ENCODE data around the gene MFGE8. TPM values are rescaled to one million over a fixed set of nuclear protein-coding genes. Genes with fewer than 3 reads are reported as not detected.

Gene MFGE8
- polyA plus RNA-seq, 4 donors = 86.8 to 144 (median 104) TPM

DNA sequence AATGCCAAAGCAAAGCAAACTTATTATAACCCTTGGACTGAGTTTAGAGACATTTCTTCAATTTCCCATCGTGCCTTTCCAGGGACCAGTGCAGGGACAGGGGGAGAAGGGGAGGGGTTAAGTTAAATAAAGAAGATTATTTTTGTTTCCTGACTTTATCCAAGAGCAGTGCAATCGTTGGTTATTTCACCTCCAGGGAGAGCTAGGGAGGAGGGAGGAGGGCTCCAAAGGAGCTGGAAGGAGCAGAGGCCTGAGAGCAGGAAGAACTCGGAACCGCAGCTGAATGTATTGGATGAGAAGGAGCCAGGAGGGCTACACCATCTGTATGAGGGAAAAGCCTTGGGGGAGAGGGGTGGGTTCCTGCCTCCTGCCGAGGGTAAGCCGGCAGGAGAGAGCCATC lies 38.5 kb downstream of the MFGE8 start:
- no peak for DNase-seq (ENCODE audit: low read depth in 4 of 4, low spot score in 3 of 4)

DNA sequence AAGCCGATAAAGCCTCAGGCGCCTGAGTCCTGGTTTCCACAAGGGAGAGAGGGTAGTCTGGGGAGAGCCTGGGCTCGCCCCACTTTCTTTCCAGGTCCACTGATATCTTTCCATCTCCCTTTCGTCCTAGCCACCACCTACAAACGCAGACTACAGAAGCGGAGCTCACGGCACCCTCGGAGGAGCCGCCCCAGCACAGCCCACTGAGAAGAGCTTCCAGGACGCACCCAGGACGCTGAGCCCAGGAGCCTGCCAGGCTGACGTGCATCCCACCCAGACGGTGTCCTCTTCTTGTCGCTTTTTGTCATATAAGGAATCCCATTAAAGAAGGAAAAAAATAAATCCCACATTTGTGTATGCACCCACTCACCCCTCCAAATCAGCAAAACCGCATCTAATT lies 38.9 kb downstream of the MFGE8 start:
- DNase-seq (ENCODE audit: low read depth in 4 of 4, low spot score in 3 of 4) = no peak

DNA sequence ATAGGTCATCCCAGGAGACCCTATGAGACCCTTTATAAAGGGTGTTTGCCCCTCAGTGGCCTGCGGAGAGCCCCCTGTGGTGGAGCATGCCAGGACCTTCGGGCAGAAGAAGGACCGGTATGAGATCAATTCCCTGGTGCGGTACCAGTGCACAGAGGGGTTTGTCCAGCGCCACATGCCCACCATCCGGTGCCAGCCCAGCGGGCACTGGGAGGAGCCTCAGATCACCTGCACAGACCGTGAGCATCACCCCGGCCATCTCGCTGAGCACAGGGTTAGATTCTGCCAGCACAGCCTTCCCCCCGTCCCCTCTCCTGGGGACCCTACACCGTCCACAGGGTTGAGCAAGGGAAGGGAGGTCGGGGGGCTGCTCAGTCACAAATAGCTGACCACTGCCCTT lies 39.4 kb downstream of the MFGE8 start:
- no peak for DNase-seq (ENCODE audit: low read depth in 4 of 4, low spot score in 3 of 4)

DNA sequence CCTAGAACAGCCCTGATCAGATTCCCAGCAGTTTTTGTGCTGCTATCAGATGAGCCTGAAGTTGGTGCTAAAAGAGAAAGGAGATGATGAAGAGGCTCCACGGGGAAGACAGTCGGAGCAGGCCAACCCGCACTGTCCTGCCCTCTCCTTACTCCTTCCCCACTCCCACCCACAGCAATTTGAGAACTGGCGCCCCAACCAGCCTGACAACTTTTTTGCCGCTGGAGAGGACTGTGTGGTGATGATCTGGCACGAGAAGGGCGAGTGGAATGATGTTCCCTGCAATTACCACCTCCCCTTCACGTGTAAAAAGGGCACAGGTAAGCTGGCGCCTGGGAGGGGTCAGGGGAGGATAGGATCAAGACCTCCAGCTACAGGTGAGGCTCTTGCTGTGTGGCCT lies 40.5 kb downstream of the MFGE8 start:
- DNase-seq (ENCODE audit: low read depth in 4 of 4, low spot score in 3 of 4) = no peak

DNA sequence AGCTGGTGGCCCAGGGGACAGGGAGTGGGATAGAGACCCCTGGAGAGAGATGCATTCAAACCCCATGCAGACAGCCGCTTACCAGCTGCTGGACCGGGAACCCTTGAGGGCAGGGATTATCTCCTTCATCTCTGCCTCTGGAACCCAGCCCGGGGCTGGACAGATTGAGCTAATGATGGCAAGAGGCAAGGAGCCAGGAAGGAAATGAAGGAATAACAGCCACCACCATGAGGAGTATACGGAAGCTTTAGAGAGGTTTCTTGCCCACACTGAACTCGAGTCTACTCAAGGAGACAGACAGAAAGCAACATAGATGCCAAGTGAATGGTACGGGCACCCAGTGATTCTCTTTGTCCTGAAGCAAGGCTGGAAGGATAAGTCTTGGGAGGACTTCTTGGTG lies 41.1 kb downstream of the MFGE8 start:
- no peak for DNase-seq (ENCODE audit: low read depth in 4 of 4, low spot score in 3 of 4)

DNA sequence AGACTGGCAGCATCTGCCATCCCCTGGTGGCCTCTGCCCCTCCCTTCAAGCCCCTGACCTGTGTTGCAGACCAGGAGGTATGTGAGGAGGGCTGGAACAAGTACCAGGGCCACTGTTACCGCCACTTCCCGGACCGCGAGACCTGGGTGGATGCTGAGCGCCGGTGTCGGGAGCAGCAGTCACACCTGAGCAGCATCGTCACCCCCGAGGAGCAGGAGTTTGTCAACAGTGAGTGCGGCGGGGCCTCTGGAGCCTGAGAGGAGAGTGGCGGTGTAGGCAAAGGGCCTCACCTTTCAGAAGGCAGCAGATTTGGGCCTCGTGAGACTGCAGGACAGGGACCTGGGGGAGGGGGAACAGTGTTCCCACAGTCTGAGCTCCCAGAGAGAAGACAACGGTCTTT lies 41.9 kb downstream of the MFGE8 start:
- no peak for DNase-seq (ENCODE audit: low read depth in 4 of 4, low spot score in 3 of 4)

DNA sequence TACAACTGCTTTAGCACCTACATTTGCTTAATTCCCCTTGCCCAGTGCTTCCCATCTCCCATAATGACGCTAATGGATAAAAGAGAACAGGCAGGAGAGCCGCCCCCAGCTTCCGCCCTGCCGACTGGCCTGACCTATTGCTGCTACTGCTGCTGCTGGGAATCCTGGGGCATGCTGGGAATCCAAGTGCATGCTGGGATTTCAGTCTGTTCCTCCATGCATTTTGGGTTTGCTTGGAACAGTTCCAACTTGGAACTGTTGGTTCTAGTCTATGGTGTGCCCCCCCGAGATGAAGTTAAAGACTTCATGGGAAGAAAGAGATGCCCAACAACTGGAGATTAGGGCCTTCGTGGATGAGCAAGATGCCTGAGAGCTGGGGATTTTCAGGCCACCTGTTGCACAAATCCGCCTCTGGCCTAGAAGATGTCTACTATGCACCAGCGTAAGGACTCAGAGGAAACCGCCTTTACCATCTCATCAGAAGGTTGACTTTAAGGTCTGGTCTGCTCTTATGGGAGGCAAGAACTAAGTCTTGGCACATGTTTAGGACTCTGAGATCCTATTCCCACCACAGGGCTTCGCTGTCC lies 46.8 kb downstream of the MFGE8 start:
- no peak for DNase-seq (ENCODE audit: low read depth in 4 of 4, low spot score in 3 of 4)

DNA sequence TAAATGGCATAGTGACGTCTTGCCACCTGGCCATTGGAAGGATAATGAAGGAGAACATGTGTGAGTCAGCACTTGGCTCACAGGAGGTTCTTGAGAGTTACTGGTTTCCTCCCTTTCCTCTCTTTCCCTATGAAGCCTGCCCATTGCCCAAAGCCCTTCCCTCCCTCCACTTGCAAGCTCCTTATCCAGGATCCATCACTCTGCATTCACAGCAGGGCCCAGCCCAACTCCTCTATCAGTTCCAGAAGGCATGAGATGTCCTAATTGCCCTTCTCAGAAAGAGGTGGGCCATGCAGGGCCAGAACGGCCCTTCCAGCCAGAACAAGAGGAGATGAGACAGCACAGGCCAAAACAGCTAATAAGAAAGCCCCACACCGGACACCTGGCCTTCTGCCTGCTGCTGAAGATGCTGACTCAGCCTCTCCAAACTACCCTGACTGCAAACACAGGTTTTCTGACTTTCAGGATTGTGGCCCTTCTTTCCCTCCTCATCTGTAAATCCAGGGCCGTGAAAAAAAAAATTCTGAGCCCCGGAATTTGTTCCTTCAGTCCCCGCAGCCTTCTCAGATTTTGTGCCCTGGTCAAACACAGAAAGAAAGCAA lies 47.6 kb downstream of the MFGE8 start:
- no peak for DNase-seq (ENCODE audit: low read depth in 4 of 4, low spot score in 3 of 4)

DNA sequence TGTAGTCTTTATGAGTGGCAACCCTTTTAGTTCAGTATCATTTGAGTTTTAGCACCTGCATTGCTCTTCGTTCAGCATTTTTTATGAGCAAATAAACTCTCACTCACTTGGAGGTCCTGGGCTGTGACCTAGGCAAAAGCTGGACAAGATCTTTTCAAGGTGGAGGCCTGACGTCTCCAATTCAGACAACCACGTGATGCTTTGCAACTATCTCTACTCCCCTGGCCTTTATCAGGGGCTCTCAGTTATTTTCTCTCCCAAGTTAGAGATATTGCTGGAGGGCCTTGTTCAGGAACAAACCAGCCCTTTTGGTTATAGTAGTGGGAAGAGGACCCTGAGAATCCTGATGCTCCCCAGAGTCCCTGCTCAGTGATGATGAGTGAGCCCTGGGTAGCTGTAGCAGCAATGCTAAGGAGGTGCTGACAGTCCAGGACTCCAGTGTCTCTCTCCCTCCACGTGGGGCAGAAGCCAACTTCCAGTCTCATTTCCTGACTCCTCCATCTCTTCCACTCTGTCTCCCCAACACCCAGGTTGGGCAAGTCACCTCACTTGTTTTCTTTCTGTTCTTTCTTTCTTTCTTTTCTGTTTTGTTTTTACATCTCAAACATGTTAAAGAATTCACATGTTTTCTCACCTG lies 48.2 kb downstream of the MFGE8 start:
- no peak for DNase-seq (ENCODE audit: low read depth in 4 of 4, low spot score in 3 of 4)

DNA sequence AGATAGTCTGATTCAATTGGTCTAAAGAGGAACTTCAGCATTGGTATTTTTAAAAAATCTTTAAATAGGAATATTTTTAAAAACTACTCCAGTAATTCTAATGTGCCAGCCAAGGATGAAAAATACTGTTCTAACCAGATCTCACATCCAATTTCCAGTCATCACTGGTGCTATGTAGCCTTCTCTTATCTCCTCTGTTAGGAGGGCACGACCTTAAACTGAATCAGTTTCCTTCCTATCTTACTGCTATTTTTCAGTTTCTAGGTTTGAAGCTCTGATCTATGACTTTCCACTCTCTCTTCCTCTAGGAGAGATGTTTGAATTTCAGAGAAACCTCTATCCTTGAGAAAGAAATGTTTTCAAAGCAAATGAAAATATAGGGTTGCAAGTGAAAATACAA lies 49.8 kb downstream of the MFGE8 start:
- DNase-seq (ENCODE audit: low read depth in 4 of 4, low spot score in 3 of 4) = no peak

DNA sequence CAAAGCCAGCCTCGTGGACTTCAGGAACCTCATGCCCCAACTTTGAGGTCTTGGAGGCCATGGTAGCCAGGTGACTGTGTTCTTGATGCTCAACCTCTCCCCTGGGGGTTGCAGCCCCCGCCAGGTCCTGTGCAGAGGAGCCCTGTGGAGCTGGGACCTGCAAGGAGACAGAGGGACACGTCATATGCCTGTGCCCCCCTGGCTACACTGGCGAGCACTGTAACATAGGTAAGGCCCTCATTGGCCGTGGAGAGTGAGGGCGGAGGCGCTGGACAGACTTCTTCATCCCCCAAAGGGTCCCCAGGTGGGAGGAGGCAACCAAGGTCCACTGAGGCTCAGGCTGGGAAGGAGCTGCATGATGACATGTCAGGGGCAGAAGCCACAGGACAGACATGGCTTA lies 53.0 kb downstream of the MFGE8 start:
- DNase-seq (ENCODE audit: low read depth in 4 of 4, low spot score in 3 of 4) = no peak

DNA sequence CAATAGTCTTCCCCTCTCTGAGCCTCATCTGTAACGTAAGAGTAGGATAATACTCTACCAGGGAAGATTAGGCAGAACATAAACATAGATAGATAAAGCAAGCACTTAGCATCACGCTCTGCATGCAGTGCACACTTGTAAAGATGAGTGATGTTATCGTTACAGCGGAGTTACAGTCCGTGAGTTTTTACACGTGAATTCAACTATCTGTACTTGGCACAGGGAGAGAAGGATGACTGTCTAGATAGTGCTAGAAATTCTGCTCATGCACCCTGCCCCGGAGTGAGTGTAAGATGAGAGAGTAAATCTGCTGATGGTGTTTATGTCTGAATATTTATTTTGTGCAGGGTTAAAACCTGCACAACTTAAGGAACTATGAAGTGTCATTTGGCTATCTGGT lies 53.6 kb downstream of the MFGE8 start:
- no peak for DNase-seq (ENCODE audit: low read depth in 4 of 4, low spot score in 3 of 4)

DNA sequence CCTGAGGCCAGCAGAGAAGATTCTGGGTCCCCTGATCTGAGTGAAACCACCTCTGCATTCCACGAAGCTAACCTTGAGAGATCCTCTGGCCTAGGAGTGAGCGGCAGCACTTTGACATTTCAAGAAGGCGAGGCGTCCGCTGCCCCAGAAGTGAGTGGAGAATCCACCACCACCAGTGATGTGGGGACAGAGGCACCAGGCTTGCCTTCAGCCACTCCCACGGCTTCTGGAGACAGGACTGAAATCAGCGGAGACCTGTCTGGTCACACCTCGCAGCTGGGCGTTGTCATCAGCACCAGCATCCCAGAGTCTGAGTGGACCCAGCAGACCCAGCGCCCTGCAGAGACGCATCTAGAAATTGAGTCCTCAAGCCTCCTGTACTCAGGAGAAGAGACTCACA lies 54.2 kb downstream of the MFGE8 start:
- no peak for DNase-seq (ENCODE audit: low read depth in 4 of 4, low spot score in 3 of 4)

DNA sequence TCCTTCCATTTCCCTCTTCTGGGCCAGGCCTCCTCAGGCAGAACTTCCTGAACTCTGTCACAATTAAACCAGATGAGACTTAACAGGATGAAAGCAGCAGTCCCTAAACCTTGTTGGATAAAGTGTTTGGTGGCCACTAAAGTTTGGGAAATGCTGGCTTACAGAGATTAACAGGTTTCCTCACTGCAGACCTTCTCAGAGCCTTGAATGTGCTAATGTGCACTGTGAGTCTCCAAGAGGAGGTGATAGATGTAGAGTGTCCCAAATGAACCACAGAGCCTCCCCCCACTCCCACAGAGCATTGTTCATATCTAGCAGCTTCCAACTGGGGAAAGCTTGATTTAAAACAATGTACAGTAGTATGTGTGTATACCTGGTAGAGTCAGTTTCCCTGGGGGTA lies 60.7 kb downstream of the MFGE8 start:
- no peak for DNase-seq (ENCODE audit: low read depth in 4 of 4, low spot score in 3 of 4)

DNA sequence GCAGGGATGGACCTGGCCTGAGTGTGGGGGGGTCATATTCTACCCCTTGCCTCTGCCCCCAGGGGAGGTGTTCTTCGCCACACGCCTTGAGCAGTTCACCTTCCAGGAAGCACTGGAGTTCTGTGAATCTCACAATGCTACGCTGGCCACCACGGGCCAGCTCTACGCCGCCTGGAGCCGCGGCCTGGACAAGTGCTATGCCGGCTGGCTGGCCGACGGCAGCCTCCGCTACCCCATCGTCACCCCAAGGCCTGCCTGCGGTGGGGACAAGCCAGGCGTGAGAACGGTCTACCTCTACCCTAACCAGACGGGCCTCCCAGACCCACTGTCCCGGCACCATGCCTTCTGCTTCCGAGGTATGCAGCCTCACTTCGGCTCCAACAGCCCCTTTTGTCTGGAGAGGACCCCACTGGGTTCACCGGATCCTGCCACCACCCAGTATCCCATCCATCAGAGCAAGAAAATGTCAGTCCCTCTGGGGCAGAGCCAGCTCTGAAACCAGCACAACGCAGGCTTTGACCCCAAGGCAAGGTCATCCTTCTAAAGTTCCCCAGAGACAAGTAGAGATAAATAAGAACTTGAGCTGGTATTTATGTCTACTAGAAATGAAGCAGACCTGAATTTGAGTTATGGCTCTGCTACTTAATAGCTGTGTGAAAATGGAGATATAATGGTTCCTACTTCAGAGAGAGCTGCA lies 63.7 kb downstream of the MFGE8 start:
- DNase-seq (ENCODE audit: low read depth in 4 of 4, low spot score in 3 of 4) = no peak

Other genes starting within 250 kb of the MFGE8 start
- gene ACAN, start 109.9 kb downstream of the MFGE8 start, polyA plus RNA-seq (ENCODE audit: insufficient read length in 4 of 4) = 1 to 10 TPM; 3.1 to 6.3 (median 5.3) TPM
- 1 to 10 TPM; 2.9 to 4.7 (median 3.2) TPM for gene HAPLN3, start 17.8 kb downstream of the MFGE8 start, polyA plus RNA-seq (ENCODE audit: insufficient read length in 4 of 4)
- 10 to 100 TPM; 30.4 to 35.8 (median 32.3) TPM for gene ABHD2, start 175.1 kb upstream of the MFGE8 start, polyA plus RNA-seq (ENCODE audit: insufficient read length in 4 of 4)

Measured in right renal pelvis (tissue), 4 donors.